NCI-H82 (cell line): ENCODE data around the gene TYRP1.
"Not testable (repeated sequence)": the region's sequence is repeated elsewhere in the genome, so short reads cannot be mapped to it uniquely, and the experiment has no call there.

Experiments
- DNase-seq: peaks from one replicate; lab custom pipeline; 2025; lab: John Stamatoyannopoulos, UW

TYRP1 gene

GRCh38 chr9:12693141-12693540, at the start of gene TYRP1:
TYRP1 (plus strand) TSS chr9:12693385; CDS start chr9:12693997, 612 bp downstream.
- peak; percentile 8 for DNase-seq

GRCh38 chr9:12643686-12644085, 49.5 kb upstream of the TYRP1 start:
- DNase-seq: no peak

- DNase-seq: no peak
These were observed 44.3 kb upstream of the TYRP1 start for GRCh38 chr9:12648925-12649324.

- DNase-seq: no peak
These were observed 42.1 kb upstream of the TYRP1 start for GRCh38 chr9:12651125-12651524.

- no peak for DNase-seq
These were observed 40.2 kb upstream of the TYRP1 start for GRCh38 chr9:12652973-12653372.

GRCh38 chr9:12656803-12657202, 36.4 kb upstream of the TYRP1 start:
- no peak for DNase-seq

GRCh38 chr9:12657233-12657632, 36.0 kb upstream of the TYRP1 start:
- no peak for DNase-seq

- DNase-seq: no peak
These were observed 35.2 kb upstream of the TYRP1 start for GRCh38 chr9:12657998-12658397.

GRCh38 chr9:12658531-12659209, 34.5 kb upstream of the TYRP1 start:
- DNase-seq: no peak

GRCh38 chr9:12659220-12659619, 34.0 kb upstream of the TYRP1 start:
- no peak for DNase-seq

- DNase-seq: peak; percentile 34
These were observed 26.4 kb upstream of the TYRP1 start for GRCh38 chr9:12666813-12667212.

GRCh38 chr9:12667892-12668291, 25.3 kb upstream of the TYRP1 start:
- DNase-seq: no peak

GRCh38 chr9:12670006-12670405, 23.2 kb upstream of the TYRP1 start:
- DNase-seq: no peak

GRCh38 chr9:12674961-12675360, 18.2 kb upstream of the TYRP1 start:
- DNase-seq: no peak

GRCh38 chr9:12677462-12678126, 15.6 kb upstream of the TYRP1 start:
- not testable (repeated sequence) for DNase-seq

GRCh38 chr9:12680341-12680740, 12.8 kb upstream of the TYRP1 start:
- no peak for DNase-seq

- DNase-seq: no peak
These were observed 12.4 kb upstream of the TYRP1 start for GRCh38 chr9:12680757-12681156.

GRCh38 chr9:12681620-12682019, 11.6 kb upstream of the TYRP1 start:
- DNase-seq: no peak

GRCh38 chr9:12684974-12685373, 8.2 kb upstream of the TYRP1 start:
- no peak for DNase-seq

- DNase-seq: no peak
These were observed 4.0 kb upstream of the TYRP1 start for GRCh38 chr9:12689233-12689632.

GRCh38 chr9:12694013-12694412, 828 bp downstream of the TYRP1 start:
- DNase-seq: no peak

GRCh38 chr9:12695474-12695873, 2.3 kb downstream of the TYRP1 start:
- DNase-seq: no peak

- DNase-seq: peak; percentile 18
These were observed 3.9 kb downstream of the TYRP1 start for GRCh38 chr9:12696931-12697622.
